ENCODE results near the gene CEP78.

CEP78 gene

DNA sequence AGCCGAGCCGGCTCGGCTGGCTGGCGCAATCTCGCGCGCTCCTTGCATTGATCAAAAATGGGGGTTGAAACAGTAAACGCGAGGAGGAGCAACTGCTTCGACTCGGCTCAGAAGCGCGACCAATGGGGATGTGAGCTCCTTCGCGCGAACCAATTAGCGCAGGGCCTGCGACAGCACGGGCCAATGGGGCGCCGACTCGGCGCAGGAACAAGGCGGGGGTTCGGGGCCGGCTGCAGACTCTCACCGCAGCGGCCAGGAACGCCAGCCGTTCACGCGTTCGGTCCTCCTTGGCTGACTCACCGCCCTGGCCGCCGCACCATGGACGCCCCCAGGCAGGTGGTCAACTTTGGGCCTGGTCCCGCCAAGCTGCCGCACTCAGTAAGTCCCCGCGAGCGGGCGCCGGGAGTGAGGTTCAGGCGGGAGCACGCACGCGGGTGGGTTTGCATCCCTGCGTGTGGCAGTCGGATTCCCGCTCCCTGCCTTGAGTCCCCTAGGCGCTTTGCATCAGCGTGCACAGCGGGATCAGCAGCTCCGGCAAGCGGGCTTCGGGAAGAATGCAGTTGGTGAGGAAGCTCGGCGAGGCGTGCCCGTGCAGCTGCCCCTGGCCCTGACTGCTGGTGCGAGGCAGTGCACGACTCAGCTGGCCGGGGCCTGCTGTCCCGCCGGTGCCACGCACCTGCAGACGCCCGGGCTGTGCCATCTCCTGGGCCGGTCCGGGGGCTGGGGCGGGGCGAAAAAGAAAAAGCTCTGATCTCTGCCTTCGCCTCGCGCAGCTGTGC, 61.2 kb downstream of the CEP78 start, which contains the start of gene PSAT1 (continued):
- TF ChIP-seq ZNF692 (tag by site-specific recombination; IDR thresholded peaks at IDR 0.05): 0 out of 2 replicates have a peak, but pooled peaks have one; percentile 17
- no peak for TF ChIP-seq ZNF843 (tag by site-specific recombination; IDR thresholded peaks at IDR 0.05)
- TF ChIP-seq ZSCAN16 (tag by site-specific recombination; IDR thresholded peaks at IDR 0.05): no peak
- TF ChIP-seq, protein P1, sequence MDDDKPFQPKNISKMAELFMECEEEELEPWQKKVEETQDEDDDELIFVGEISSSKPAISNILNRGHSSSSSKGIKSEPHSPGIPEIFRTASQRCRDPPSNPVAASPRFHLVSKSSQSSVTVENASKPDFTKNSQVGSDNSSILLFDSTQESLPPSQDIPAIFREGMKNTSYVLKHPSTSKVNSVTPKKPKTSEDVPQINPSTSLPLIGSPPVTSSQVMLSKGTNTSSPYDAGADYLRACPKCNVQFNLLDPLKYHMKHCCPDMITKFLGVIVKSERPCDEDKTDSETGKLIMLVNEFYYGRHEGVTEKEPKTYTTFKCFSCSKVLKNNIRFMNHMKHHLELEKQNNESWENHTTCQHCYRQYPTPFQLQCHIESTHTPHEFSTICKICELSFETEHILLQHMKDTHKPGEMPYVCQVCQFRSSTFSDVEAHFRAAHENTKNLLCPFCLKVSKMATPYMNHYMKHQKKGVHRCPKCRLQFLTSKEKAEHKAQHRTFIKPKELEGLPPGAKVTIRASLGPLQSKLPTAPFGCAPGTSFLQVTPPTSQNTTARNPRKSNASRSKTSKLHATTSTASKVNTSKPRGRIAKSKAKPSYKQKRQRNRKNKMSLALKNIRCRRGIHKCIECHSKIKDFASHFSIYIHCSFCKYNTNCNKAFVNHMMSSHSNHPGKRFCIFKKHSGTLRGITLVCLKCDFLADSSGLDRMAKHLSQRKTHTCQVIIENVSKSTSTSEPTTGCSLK (tag by site-specific recombination; IDR thresholded peaks at IDR 0.05): no peak
- no peak for TF ChIP-seq ZNF518A (tag by site-specific recombination; conservative IDR thresholded peaks at IDR 0.05; ENCODE audit: low read depth)
- no peak for TF ChIP-seq ZNF621 (tag by site-specific recombination; IDR thresholded peaks at IDR 0.05)
- TF ChIP-seq FEZF1 (tag by site-specific recombination; IDR thresholded peaks at IDR 0.05): no peak
- TF ChIP-seq ZNF16 (tag by site-specific recombination; IDR thresholded peaks at IDR 0.05; ENCODE audit: low read depth): no peak
- no peak for TF ChIP-seq ZNF561 (tag by site-specific recombination; IDR thresholded peaks at IDR 0.05; ENCODE audit: borderline replicate concordance)
- TF ChIP-seq CTCF (tag by site-specific recombination; IDR thresholded peaks at IDR 0.05): peak; percentile 82
- TF ChIP-seq ZNF202 (tag by site-specific recombination; IDR thresholded peaks at IDR 0.05; ENCODE audit: borderline replicate concordance): no peak
- TF ChIP-seq KLF1 (tag by site-specific recombination; IDR thresholded peaks at IDR 0.05): no peak; the same call in none of the 2 replicates
- TF ChIP-seq ZNF776 (tag by site-specific recombination; IDR thresholded peaks at IDR 0.05; ENCODE audit: borderline replicate concordance): no peak
- TF ChIP-seq ZNF404 (tag by site-specific recombination; IDR thresholded peaks at IDR 0.05): no peak
- TF ChIP-seq GLI2 (tag by site-specific recombination; IDR thresholded peaks at IDR 0.05; ENCODE audit: borderline replicate concordance, low read depth): no peak
- TF ChIP-seq, protein P2, sequence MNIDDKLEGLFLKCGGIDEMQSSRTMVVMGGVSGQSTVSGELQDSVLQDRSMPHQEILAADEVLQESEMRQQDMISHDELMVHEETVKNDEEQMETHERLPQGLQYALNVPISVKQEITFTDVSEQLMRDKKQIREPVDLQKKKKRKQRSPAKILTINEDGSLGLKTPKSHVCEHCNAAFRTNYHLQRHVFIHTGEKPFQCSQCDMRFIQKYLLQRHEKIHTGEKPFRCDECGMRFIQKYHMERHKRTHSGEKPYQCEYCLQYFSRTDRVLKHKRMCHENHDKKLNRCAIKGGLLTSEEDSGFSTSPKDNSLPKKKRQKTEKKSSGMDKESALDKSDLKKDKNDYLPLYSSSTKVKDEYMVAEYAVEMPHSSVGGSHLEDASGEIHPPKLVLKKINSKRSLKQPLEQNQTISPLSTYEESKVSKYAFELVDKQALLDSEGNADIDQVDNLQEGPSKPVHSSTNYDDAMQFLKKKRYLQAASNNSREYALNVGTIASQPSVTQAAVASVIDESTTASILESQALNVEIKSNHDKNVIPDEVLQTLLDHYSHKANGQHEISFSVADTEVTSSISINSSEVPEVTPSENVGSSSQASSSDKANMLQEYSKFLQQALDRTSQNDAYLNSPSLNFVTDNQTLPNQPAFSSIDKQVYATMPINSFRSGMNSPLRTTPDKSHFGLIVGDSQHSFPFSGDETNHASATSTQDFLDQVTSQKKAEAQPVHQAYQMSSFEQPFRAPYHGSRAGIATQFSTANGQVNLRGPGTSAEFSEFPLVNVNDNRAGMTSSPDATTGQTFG (tag by site-specific recombination; IDR thresholded peaks at IDR 0.05; ENCODE audit: borderline replicate concordance): no peak
- no peak for TF ChIP-seq ZNF24 (tag by site-specific recombination; IDR thresholded peaks at IDR 0.05)
- no peak for TF ChIP-seq ZNF362 (tag by site-specific recombination; IDR thresholded peaks at IDR 0.05)
- no peak for TF ChIP-seq ZNF830 (tag by site-specific recombination; IDR thresholded peaks at IDR 0.05; ENCODE audit: low read depth)
- TF ChIP-seq ZIC2 (tag by site-specific recombination; IDR thresholded peaks at IDR 0.05): peak; percentile 73
- no peak for TF ChIP-seq SCRT1 (tag by site-specific recombination; IDR thresholded peaks at IDR 0.05; ENCODE audit: borderline replicate concordance)
- no peak for TF ChIP-seq ZNF311 (tag by site-specific recombination; IDR thresholded peaks at IDR 0.05; ENCODE audit: borderline replicate concordance)
- no peak for TF ChIP-seq ZNF529 (tag by site-specific recombination; IDR thresholded peaks at IDR 0.05; ENCODE audit: insufficient replicate concordance)
- no peak for TF ChIP-seq ZNF19 (tag by site-specific recombination; IDR thresholded peaks at IDR 0.05; ENCODE audit: low read depth)
- no peak for TF ChIP-seq ZNF560 (tag by site-specific recombination; IDR thresholded peaks at IDR 0.05; ENCODE audit: borderline replicate concordance)

Measured in HEK293 (cell line).